Stomach (tissue), 9 donors: ENCODE measurements around the gene GHRHR. TPM values are rescaled to one million over a fixed set of nuclear protein-coding genes. Genes with fewer than 3 reads are reported as not detected.
A peak's percentile ranks its signal among the peaks of the same experiment; 100 is the strongest.

ENCODE experiments used
- DNase-seq, 2 donors: peaks; one replicate each; pipeline versions ENCODE4 v3.0.0 to v3.0.0-alpha.2; 2013 to 2019
- H3K27ac ChIP-seq, 5 donors: fragments of 200-600 bp in 4 of 5; sonication (generic) in 4 of 5; one replicate each; pipeline ENCODE4 v1.5.1; 2013 to 2019; ENCODE audit warnings: mild to moderate bottlenecking in 1 of 5, moderate library complexity in 1 of 5
- H3K27me3 ChIP-seq, 3 donors: fragments of 200-600 bp; sonication (generic); one replicate each; pipeline ENCODE4 v1.5.1; 2017 to 2019; ENCODE audit warnings: mixed run types in 1 of 3
- H3K36me3 ChIP-seq, 4 donors: fragments of 200-600 bp; sonication (generic); 1 replicate in 3 of 4; 2 replicates in 1 of 4; pipeline ENCODE4 v1.5.1; 2016 to 2019
- H3K4me1 ChIP-seq, 4 donors: fragments of 200-600 bp; sonication (generic); one replicate each; pipeline ENCODE4 v1.5.1; 2016 to 2019
- H3K4me3 ChIP-seq, 4 donors: fragments of 200-600 bp; sonication (generic) in 3 of 4; one replicate each; pipeline ENCODE4 v1.5.1; 2016 to 2019; ENCODE audit warnings: mild to moderate bottlenecking in 1 of 4
- H3K9me3 ChIP-seq, 4 donors: fragments of 200-600 bp; sonication (generic); one replicate each; pipeline ENCODE4 v1.5.1; 2016 to 2019
- CTCF ChIP-seq, 7 experiments: fragments of 450-650 bp in 4 of 7; fragments of 200-600 bp in 3 of 7; sonication (generic) in 3 of 7; IDR thresholded peaks; one replicate each; pipeline ENCODE4 v1.5.1; 2016 to 2019; ENCODE audit warnings: antibody characterized with exemption in 7 of 7, control low read depth in 2 of 7, mild to moderate bottlenecking in 1 of 7
- EP300 ChIP-seq: sonication (generic); formaldehyde crosslinking; IDR thresholded peaks from one replicate; pipeline ENCODE4 v1.6.1; 2017; ENCODE audit warnings: antibody characterized with exemption
- POLR2A ChIP-seq, 4 donors: fragments of 450-650 bp; IDR thresholded peaks; one replicate each; pipeline ENCODE4 v1.6.1; 2016; ENCODE audit warnings: antibody characterized with exemption in 4 of 4, control low read depth in 2 of 4, mild to moderate bottlenecking in 1 of 4, moderate library complexity in 1 of 4
- POLR2AphosphoS5 ChIP-seq, 3 donors: sonication (generic); formaldehyde crosslinking; IDR thresholded peaks; one replicate each; pipeline ENCODE4 v1.6.1; 2016; ENCODE audit warnings: antibody characterized with exemption in 3 of 3
- WGBS, 5 donors: extraction: QIAGEN DNeasy Blood & Tissue Kit in 3 of 5; methylation state at CpG; one replicate each; pipeline versions ENCODE4 v1.1.5 to v1.1.7; 2013 to 2018; 5-methylcytosine and 5-hydroxymethylcytosine counted together
- intact Hi-C: fragments of 100-400 bp; cut with DNase I; formaldehyde crosslinking; loops from one replicate; pipeline ENCODE4 v1.15.1; 2023; ENCODE audit warnings: low total_unique reads
- polyA plus RNA-seq, 3 donors: library from polyadenylated mRNA; stranded (reverse); fragments of 200-250 nt; gene quantifications; one replicate each; pipeline ENCODE4 v1.2.3, GENCODE V29; 2013
- total RNA-seq, 5 donors: library from RNA; depleted of rRNA; stranded (reverse); fragments of >200 nt; gene quantifications; one replicate each; pipeline versions ENCODE4 v1.1.0 to v1.2.3, GENCODE V29; 2014 to 2016
- donor health status: healthy with polysubstance abuse.
- donor health status: Bipolar disorder and iron deficiency.
- donor health status: healthy.

GHRHR gene
- total and polyA plus RNA-seq, 8 donors = 0.33 TPM; not detected in 7

GRCh38 chr7:30976381-30976780 lies 12.6 kb downstream of the GHRHR start:
- intact Hi-C loops = loop anchor here (5.0 kb wide), 1 partner anchor 174 kb away; no protein-coding TSS in a partner anchor
- H3K4me1 ChIP-seq = peaks cover 0 to 9% (median 3%) of the 10 kb centered on the region in 4 donors
- WGBS, 5 donors = 77 to 86% (median 84%) methylated on average over 5 of the region's 5 CpGs
- TF ChIP-seq POLR2A (IDR thresholded peaks at IDR 0.05) = no peak
- TF ChIP-seq CTCF (IDR thresholded peaks at IDR 0.05) = no peak
- no peak for TF ChIP-seq EP300
- TF ChIP-seq POLR2AphosphoS5 (IDR thresholded peaks at IDR 0.05) = no peak
- H3K27me3 ChIP-seq = peaks cover 0 to 42% (median 0%) of the 10 kb centered on the region in 3 donors
- no peaks in the 10 kb centered on the region for H3K9me3 ChIP-seq
- peak in 1 of 2 donors; percentile 19 for DNase-seq
- H3K4me3 ChIP-seq = no peak overlapping the region
- H3K36me3 ChIP-seq = no peaks in the 10 kb centered on the region
- H3K27ac ChIP-seq = no peak overlapping the region

- 27 to 32% (median 27%) methylated on average over 1 of the region's 1 CpG for WGBS, 5 donors
- no peaks in the 10 kb centered on the region for H3K36me3 ChIP-seq
- H3K9me3 ChIP-seq = no peaks in the 10 kb centered on the region
- H3K4me1 ChIP-seq = peaks cover 0 to 9% (median 3%) of the 10 kb centered on the region in 4 donors
- peaks cover 0 to 36% (median 0%) of the 10 kb centered on the region in 3 donors for H3K27me3 ChIP-seq
- DNase-seq = peak in 1 of 2 donors; percentile 17
- TF ChIP-seq CTCF (IDR thresholded peaks at IDR 0.05) = no peak
- TF ChIP-seq EP300 = no peak
- no peak for TF ChIP-seq POLR2A (IDR thresholded peaks at IDR 0.05)
- no peak for TF ChIP-seq POLR2AphosphoS5 (IDR thresholded peaks at IDR 0.05)
- intact Hi-C loops = loop anchor here (5.0 kb wide), 1 partner anchor 175 kb away; no protein-coding TSS in a partner anchor
- no peak overlapping the region for H3K27ac ChIP-seq
- no peak overlapping the region for H3K4me3 ChIP-seq
Observed at GRCh38 chr7:30977222-30977621, 13.5 kb downstream of the GHRHR start.

- Histone ChIP-seq H3K4me1 (peaks cover 0 to 9% (median 3%) of the 10 kb centered on the region in 4 donors), H3K27me3 (peaks cover 0 to 33% (median 0%) of the 10 kb centered on the region in 3 donors), H3K36me3 (no peaks in the 10 kb centered on the region), H3K27ac (no peak overlapping the region), H3K4me3 (no peak overlapping the region), H3K9me3 (no peaks in the 10 kb centered on the region)
- intact Hi-C loops = loop anchor here (5.0 kb wide), 1 partner anchor 176 kb away; no protein-coding TSS in a partner anchor
- 35 to 51% (median 37%) methylated on average over 9 of the region's 9 CpGs for WGBS, 5 donors
- peak; percentile 57 to 78 for DNase-seq
- TF ChIP-seq EP300 (no peak), CTCF (IDR thresholded peaks at IDR 0.05) (peak in 5 of 7 experiments; percentile 21 to 50 (median 29))
Observed at GRCh38 chr7:30977896-30978564, 14.3 kb downstream of the GHRHR start.

- 62 to 74% (median 68%) methylated on average over 11 of the region's 11 CpGs for WGBS, 5 donors
- TF ChIP-seq EP300 (no peak), POLR2AphosphoS5 (IDR thresholded peaks at IDR 0.05) (no peak), POLR2A (IDR thresholded peaks at IDR 0.05) (no peak)
- Histone ChIP-seq H3K27me3 (peaks cover 0 to 38% (median 0%) of the 10 kb centered on the region in 3 donors), H3K4me1 (peaks cover 0 to 15% (median 8%) of the 10 kb centered on the region in 4 donors), H3K36me3 (no peaks in the 10 kb centered on the region), H3K9me3 (no peaks in the 10 kb centered on the region), H3K27ac (no peak overlapping the region), H3K4me3 (no peak overlapping the region)
- intact Hi-C loops = loop anchor here (5.0 kb wide), 1 partner anchor 177 kb away; no protein-coding TSS in a partner anchor
- DNase-seq = peak in 1 of 2 donors; percentile 10
Observed at GRCh38 chr7:30979027-30979426, 15.3 kb downstream of the GHRHR start.
